CD4-positive, alpha-beta T cell treated with Interleukin-4 for 4 hours (primary cell): ENCODE data around the gene CAPS2.
A peak's percentile ranks its signal among the peaks of the same experiment; 100 is the strongest.

Experiments
- DNase-seq: peaks from one replicate; pipeline ENCODE4 v3.0.0-alpha.2; 2020

Gene CAPS2

DNA sequence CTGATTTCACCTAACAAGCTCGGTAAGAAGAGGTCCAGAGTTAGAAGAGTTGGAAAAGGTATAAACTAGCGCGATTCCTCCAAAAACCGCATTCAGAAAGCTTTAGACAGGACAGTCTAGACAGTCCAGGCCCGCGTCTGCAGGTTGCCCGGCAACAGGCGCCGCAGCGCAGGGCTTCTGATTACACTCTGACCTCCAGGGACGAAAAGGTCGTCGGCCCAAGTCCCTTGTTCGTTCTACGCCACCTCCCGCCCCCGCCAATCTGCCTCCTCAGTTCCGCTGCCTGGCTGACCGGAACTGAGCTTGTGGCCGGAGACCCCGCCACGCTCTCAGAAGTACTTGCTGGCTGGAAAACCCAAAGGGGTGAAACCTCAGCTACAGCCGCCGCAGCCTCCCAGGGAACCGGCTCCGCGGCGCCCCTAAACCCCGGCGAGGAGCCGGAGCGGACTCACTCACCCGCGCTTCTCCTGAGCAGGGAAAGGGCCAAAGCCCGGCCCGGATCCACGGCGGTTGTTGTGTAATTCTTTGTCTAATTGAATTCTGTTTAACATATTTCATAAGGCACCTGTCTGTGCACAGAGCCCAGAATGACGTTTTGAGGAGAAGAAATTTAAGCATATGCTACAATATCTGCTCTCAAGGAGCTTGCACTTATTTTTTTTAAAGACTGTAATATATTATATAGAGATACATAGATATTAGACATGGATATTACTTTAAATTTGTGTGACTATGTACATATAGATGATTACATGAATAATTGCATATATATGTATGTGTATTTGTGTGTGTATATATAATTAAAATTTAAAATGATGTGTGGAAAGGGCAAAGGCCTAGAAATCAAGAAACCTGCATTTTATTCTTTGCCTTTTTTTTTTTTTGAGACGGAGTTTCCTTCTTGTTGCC is at the start of gene CAPS2:
CAPS2 (minus strand) TSS at position 407 of the 909 bp plus-strand sequence. CDS start 3,826 bp downstream, outside the sequence.
- peak; percentile 62 for DNase-seq

- no peak for DNase-seq
Observed at GRCh38 chr12:75378354-75378753, 48.2 kb upstream of the CAPS2 start.

GRCh38 chr12:75374971-75375370 is 44.8 kb upstream of the CAPS2 start:
- no peak for DNase-seq

- DNase-seq: no peak
Observed at GRCh38 chr12:75366629-75367028, 36.5 kb upstream of the CAPS2 start.

DNA sequence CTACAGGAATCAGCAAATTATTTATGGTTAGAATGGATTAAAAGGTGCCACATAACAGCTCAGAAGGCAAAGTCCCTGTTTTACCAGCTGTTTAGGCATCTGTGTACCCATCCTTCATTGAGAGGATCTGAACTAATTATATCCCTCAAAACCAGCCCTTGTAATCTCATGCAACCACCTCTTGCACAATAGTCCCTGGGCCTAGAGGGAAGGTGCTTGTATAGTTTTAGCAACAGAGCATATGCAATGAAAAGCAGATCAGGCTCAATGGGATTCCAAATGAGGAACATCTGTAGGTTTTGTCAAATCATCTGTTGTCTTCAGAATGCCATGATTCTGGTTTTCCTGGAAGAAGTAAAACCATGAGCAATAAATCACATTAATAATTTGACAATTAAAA is 34.8 kb upstream of the CAPS2 start:
- no peak for DNase-seq

DNA sequence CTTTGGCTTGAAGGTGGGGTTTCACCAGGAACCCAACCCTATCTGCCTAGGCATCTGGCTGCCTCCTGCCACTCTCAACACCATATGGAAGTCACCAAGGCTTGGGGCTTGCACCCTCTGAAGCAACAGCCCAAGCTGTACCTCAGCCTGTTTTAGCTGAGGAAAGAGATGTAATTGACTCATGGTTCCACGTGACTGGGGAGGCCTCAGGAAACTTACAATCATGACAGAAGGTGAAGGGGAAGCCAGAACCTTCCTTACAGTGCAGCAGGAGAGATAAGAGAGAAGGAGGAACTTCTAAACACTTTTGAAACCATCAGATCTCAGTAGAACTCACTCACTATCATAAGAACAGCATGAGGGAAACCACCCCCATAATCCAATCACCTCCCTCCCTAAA is 31.3 kb upstream of the CAPS2 start:
- DNase-seq: no peak

DNA sequence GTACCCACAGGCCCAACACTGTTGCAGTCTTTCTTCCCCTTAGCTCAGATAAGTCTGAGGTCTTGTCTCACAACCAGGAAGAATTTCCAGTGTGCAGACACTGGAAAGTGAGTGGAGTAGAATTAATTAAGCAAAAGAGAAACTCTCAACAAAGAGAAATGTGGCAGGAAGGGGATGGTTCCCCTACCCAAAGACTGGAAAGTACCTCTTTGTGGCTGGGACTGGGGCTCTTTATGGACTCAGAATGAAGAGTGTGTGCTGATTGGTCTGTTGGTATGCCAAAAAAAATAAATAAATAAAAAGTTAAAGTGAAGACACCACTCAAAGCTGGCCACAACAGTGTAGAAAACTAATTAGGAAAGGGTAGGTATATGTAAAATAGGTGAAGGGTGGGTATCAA is 30.8 kb upstream of the CAPS2 start:
- no peak for DNase-seq

GRCh38 chr12:75354011-75354410 is 23.9 kb upstream of the CAPS2 start:
- DNase-seq: no peak

DNA sequence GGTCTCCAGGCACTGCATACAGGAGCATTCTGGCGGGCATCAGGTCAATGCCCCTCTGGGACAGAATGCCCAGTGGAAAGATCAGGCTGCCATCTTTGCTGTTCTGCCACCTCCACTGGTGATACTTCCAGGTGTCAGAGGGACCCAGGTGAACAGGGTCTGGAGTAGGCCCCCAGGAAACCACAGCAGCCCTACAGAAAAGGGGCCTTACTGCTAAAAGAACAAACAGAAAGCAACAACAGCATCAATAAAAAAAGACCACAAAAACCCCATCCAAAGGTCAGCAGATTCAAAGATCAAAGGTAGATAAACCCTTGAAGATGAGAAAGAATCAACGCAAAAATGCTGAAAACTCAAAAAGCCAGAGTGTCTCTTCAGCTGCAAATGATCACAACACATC is 20.3 kb upstream of the CAPS2 start:
- DNase-seq: no peak

GRCh38 chr12:75349946-75350345 is 19.8 kb upstream of the CAPS2 start:
- DNase-seq: no peak

- peak; percentile 32 for DNase-seq
Observed at GRCh38 chr12:75346215-75346614, 16.1 kb upstream of the CAPS2 start.

- DNase-seq: no peak
Observed at GRCh38 chr12:75345531-75345930, 15.4 kb upstream of the CAPS2 start.

DNA sequence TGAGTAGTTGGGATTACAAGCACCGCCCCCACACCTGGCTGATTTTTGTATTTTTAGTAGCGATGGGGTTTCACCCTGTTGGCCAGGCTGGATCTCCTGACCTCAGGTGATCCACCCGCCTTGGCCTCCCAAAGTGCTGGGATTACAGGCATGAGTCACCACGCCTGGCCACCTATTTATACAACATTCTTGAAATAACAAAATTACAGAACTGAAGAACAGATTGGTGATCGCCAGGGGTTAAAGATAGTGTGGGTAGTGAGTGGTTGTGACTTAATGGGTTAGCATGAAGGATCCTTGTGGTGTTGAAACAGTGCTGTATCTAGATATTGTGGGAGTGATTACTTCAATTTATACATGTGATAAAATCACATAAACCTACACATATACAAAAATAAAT is 11.7 kb upstream of the CAPS2 start:
- DNase-seq: no peak

GRCh38 chr12:75337905-75338304 is 7.8 kb upstream of the CAPS2 start:
- DNase-seq: no peak

DNA sequence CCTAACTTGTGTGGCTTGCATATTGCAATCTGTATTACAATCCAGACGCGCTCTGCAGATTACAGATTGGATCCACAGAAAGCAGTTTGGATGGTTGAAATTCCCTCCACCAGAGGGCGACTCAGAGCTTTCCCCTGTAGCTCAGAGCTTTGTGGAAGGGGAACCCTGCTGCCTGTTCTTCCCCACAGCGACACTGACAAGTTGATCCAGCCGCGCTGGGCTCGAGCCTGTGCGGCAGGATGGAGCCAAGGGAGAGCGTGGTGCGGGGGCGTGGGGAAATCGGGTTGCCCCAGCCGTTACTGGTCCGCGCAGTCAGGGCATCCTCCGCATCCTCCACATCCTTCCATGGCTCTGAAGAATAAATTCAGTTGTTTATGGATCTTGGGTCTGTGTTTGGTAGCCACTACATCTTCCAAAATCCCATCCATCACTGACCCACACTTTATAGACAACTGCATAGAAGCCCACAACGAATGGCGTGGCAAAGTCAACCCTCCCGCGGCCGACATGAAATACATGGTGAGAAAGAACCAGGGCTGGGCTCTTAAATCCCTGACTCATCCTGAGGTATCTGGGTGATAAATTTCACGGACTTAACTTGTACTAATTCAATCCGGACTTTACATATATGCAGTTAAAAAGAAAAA is 4.4 kb upstream of the CAPS2 start, which contains the start of gene GLIPR1L1:
GLIPR1L1 (plus strand) TSS at position 287 of the 647 bp plus-strand sequence; CDS start at position 346, 59 bp downstream.
- DNase-seq: peak; percentile 86

DNA sequence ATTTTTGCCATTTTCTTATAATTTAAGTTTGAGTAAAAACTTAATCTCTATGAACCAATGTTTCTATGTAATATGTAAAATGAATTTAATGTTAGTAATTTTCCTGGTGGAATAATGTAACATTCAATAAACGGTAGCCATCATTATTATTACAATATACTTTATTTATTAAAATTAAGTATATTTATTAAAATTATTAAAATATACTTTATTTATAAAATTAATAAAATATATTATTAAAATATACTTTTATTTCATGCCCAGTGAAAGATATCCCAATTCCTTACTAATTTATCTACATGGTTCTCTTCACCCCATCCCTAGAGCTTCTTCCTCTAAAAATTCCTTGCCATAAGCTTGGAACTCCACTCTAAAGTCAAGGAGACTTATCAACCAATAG is 2.5 kb downstream of the CAPS2 start:
- DNase-seq: no peak

DNA sequence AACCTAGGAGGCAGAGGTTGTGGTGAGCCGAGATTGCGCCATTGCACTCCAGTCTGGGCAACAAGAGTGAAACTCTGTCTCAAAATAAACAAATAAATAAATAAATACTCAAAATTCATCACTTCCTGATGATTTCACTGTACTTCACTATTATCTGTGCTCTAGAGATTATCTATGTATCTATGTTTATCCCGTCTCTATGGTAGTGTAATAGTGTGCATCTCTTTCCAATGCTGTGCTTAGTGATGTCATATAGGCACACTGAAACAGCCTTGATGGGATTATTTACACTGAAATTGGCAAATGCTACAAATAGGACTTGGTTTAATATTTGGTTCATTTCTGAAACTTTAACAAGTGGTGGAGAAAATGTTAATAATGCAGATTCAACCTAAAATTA is 6.5 kb downstream of the CAPS2 start:
- DNase-seq: no peak

GRCh38 chr12:75322464-75322863 is 7.7 kb downstream of the CAPS2 start:
- no peak for DNase-seq

GRCh38 chr12:75317784-75318183 is 12.3 kb downstream of the CAPS2 start:
- DNase-seq: no peak

DNA sequence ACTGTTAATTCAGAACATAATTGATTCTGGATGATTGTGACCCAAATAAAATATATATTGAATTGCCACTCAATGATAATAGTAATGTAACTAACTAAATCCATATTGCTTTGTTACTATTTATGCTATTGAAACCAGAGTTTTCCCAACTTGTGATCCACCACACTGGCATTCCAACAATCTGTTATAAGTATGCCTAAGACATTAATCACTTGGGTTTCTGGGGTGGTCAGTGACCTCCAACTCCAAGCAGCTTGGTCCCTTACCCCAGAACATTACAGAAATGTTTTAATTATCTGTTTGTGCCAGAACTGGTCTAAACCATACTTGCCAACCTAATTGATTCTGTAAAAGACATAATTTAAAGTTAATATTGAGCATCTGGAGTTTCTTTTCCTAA is 14.6 kb downstream of the CAPS2 start:
- DNase-seq: no peak

- DNase-seq: no peak
Observed at GRCh38 chr12:75311369-75311768, 18.8 kb downstream of the CAPS2 start.

DNA sequence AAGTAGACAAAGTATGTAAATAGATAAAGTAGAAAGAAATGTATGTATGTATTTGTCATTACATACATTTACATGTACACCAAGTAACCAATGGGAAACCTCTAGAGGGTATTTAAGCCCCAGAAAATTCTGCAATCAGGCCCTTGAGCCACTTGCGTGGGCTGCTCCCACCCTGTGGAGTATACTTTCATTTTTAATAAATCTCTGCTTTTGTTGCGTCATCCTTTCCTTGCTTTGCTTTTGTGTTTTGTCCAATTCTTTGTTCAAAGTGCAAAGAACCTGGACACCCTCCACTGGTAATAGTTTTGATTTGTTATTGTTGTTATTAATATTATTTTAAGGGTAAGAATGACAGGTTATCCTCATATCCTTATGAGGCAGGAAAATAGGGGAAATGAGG is 21.8 kb downstream of the CAPS2 start:
- DNase-seq: no peak

DNA sequence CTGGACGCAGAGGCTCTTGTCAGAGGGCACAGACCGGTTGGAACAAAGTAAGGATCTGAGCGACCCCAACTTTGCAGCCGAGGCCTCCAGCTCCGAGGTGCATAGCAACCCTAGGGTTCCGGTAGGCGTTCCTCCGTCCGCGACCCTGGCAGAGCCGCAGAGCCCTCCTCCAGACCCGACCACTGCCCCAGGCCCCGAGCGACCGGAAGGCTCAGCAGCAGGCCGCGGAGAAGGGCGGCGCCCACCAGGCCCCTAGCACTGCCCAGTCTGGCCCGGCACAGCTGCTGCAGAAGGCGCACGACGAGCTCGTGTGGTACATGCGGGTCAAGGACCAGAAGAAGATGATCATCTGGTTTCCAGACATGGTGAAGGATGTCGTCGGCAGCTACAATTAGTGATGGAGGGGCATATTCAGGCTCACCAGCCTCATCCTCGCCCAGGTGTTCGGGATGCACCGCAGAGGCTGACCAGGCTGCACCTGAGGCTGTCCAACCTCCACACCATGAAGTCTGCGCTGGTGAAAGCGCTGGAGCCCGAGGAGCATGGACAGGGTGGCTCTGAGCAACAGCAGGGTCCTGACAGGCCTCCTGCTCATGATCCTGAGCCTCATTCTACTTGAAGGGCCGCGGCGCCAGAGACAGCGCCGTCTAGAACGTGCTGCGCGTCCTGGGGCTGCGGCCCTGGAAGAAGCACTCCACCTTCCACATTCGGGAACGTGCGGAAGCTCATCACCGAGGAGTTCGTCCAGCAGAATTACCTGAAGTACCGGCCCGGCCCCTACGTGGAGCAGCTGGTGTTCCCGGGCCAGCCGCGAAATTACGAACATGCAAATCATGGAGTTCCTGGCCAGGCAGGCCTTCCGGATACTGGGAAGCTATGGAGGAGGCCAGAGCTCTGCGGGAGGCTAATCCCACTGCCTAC is 24.5 kb downstream of the CAPS2 start:
- DNase-seq: no peak
